Neuronal stem cell (in vitro differentiated cells): Measurements from ENCODE around the gene ELF3.

Source experiments
- DNase-seq: peaks from one replicate; pipeline ENCODE4 v3.0.0-alpha.2; 2013; ENCODE audit warnings: low spot score
- H2AFZ ChIP-seq: one replicate; pipeline ENCODE4 v1.6.1; 2013; ENCODE audit warnings: mild to moderate bottlenecking, low read length, inconsistent platforms
- H2AK5ac ChIP-seq: 2 replicates; pipeline ENCODE4 v1.6.1; 2013; ENCODE audit warnings: low read depth, mild to moderate bottlenecking, inconsistent platforms, low read length, moderate library complexity, mixed read lengths
- H2BK120ac ChIP-seq: 2 replicates; pipeline ENCODE4 v1.6.1; 2013; ENCODE audit warnings: low read depth, mild to moderate bottlenecking, inconsistent platforms, low read length, moderate library complexity, mixed read lengths
- H2BK12ac ChIP-seq: one replicate; pipeline ENCODE4 v1.6.1; 2013; ENCODE audit warnings: low read length, inconsistent platforms
- H2BK15ac ChIP-seq: 2 replicates; pipeline ENCODE4 v1.6.1; 2013; ENCODE audit warnings: mild to moderate bottlenecking, low read length, inconsistent platforms, mixed read lengths
- H2BK5ac ChIP-seq: one replicate; pipeline ENCODE4 v1.6.1; 2013; ENCODE audit warnings: inconsistent platforms, mild to moderate bottlenecking, low read length, moderate library complexity
- H3K14ac ChIP-seq: one replicate; pipeline ENCODE4 v1.6.1; 2013; ENCODE audit warnings: low read length, inconsistent platforms
- H3K18ac ChIP-seq: 2 replicates; pipeline ENCODE4 v1.6.1; 2013; ENCODE audit warnings: low read length, inconsistent platforms
- H3K23ac ChIP-seq: 2 replicates; pipeline ENCODE4 v1.6.1; 2013; ENCODE audit warnings: low read depth, mild to moderate bottlenecking, mixed read lengths, low read length, inconsistent platforms; ENCODE audit not compliant: poor library complexity
- H3K27ac ChIP-seq: replicated peaks from 3 replicates; pipeline ENCODE4 v1.5.1; 2013; ENCODE audit warnings: low read length, inconsistent platforms
- H3K27me3 ChIP-seq, 3 experiments: 2 replicates each; pipeline ENCODE4 v1.6.1; 2013; ENCODE audit warnings: low read length in 3 of 3, mild to moderate bottlenecking in 2 of 3, inconsistent platforms in 1 of 3, low read depth in 1 of 3, mixed read lengths in 1 of 3, moderate library complexity in 1 of 3; ENCODE audit not compliant: control insufficient read depth in 3 of 3, insufficient read depth in 3 of 3
- H3K36me3 ChIP-seq, 2 donors: replicated peaks in 1 of 2; 2 replicates each; pipeline ENCODE4 v1.6.1; 2013; ENCODE audit warnings: low read length in 2 of 2; ENCODE audit not compliant: control insufficient read depth in 2 of 2, insufficient read depth in 2 of 2
- H3K4ac ChIP-seq: 2 replicates; pipeline ENCODE4 v1.6.1; 2013; ENCODE audit warnings: inconsistent platforms, mild to moderate bottlenecking, low read length, moderate library complexity
- H3K4me1 ChIP-seq, 2 donors: 1 replicate in 1 of 2; 2 replicates in 1 of 2; pipeline ENCODE4 v1.6.1; 2013; ENCODE audit warnings: low read length in 2 of 2, low read depth in 1 of 2; ENCODE audit not compliant: control insufficient read depth in 2 of 2, insufficient read depth in 1 of 2
- H3K4me2 ChIP-seq: one replicate; pipeline ENCODE4 v1.6.1; 2013; ENCODE audit warnings: mild to moderate bottlenecking, low read length, inconsistent platforms; ENCODE audit not compliant: insufficient read depth, poor library complexity, severe bottlenecking
- H3K4me3 ChIP-seq, 2 donors: 2 replicates each; pipeline ENCODE4 v1.5.1; 2013; ENCODE audit warnings: low read length in 2 of 2, mild to moderate bottlenecking in 2 of 2, inconsistent platforms in 1 of 2, moderate library complexity in 1 of 2
- H3K79me1 ChIP-seq: one replicate; pipeline ENCODE4 v1.6.1; 2013; ENCODE audit warnings: low read depth, mild to moderate bottlenecking, inconsistent platforms, low read length, moderate library complexity
- H3K9ac ChIP-seq: one replicate; pipeline ENCODE4 v1.6.1; 2013; ENCODE audit warnings: mild to moderate bottlenecking, low read depth, low read length, inconsistent platforms; ENCODE audit not compliant: poor library complexity
- H3K9me3 ChIP-seq, 2 donors: replicated peaks in 1 of 2; 2 replicates each; pipeline versions ENCODE3 to v1.6.1; 2013; ENCODE audit warnings: low read length in 2 of 2, mild to moderate bottlenecking in 2 of 2, inconsistent platforms in 1 of 2, low read depth in 1 of 2, mixed read lengths in 1 of 2, moderate library complexity in 1 of 2; ENCODE audit not compliant: control insufficient read depth in 2 of 2, insufficient read depth in 1 of 2
- H4K8ac ChIP-seq: one replicate; pipeline ENCODE4 v1.6.1; 2013; ENCODE audit warnings: low read depth, mild to moderate bottlenecking, inconsistent platforms, low read length, moderate library complexity
- H4K91ac ChIP-seq: one replicate; pipeline ENCODE4 v1.6.1; 2013; ENCODE audit warnings: low read length, low read depth, mild to moderate bottlenecking, inconsistent platforms; ENCODE audit not compliant: poor library complexity
- WGBS, 2 donors: extraction: QIAGEN DNeasy Blood & Tissue Kit; methylation state at CpG; one replicate each; pipeline ENCODE4 v1.1.7; 2013; ENCODE audit warnings: missing lambda C conversion rate in 2 of 2, mixed read lengths in 1 of 2; ENCODE audit not compliant: insufficient read length in 2 of 2, insufficient replicate concordance in 1 of 2; ENCODE audit errors: extremely low coverage in 2 of 2; 5-methylcytosine and 5-hydroxymethylcytosine counted together

The ELF3 gene

GRCh38 chr1:201982623-201983379 lies 27.6 kb upstream of the ELF3 start, which contains the start of gene RNPEP:
Gene RNPEP (plus strand): TSS chr1:201982648. CDS start chr1:201982667, 19 bp downstream.
- H4K91ac ChIP-seq: no peak within 1 kb of the TSS
- H3K4me1 ChIP-seq: peaks cover 2 to 5% of the 10 kb centered on the region in 2 donors
- H3K4ac ChIP-seq: no peak within 1 kb of the TSS
- DNase-seq: peak; percentile 64
- peak within 1 kb of the TSS; percentile 98 for H3K9ac ChIP-seq
- H2BK15ac ChIP-seq: peak within 1 kb of the TSS; percentile 82
- H3K4me2 ChIP-seq: peak within 1 kb of the TSS; percentile 95
- H3K27ac ChIP-seq: peak within 1 kb of the TSS; percentile 61
- H2AK5ac ChIP-seq: peak within 1 kb of the TSS; percentile 43
- H2BK12ac ChIP-seq: no peak within 1 kb of the TSS
- peak within 1 kb of the TSS; percentile 86 for H4K8ac ChIP-seq
- H3K79me1 ChIP-seq: peaks cover 2% of the 10 kb centered on the region
- peaks cover 0 to 3% (median 0%) of the 10 kb centered on the region in 3 experiments for H3K27me3 ChIP-seq
- H3K9me3 ChIP-seq: no peaks in the 10 kb centered on the region
- peak within 1 kb of the TSS; percentile 98 for H3K14ac ChIP-seq
- H2AFZ ChIP-seq: peak within 1 kb of the TSS; percentile 82
- H3K18ac ChIP-seq: peak within 1 kb of the TSS; percentile 98
- peaks cover 0 to 5% of the 10 kb centered on the region in 2 donors for H3K36me3 ChIP-seq
- peak within 1 kb of the TSS; percentile 65 to 100 for H3K4me3 ChIP-seq
- peak within 1 kb of the TSS; percentile 94 for H3K23ac ChIP-seq
- WGBS, 2 donors: no CpG with 5 or more reads among the region's 80 CpGs
- H2BK5ac ChIP-seq: no peak within 1 kb of the TSS
- peak within 1 kb of the TSS; percentile 35 for H2BK120ac ChIP-seq

- Histone ChIP-seq H2BK5ac (no peak overlapping the region), H3K79me1 (peaks cover 2% of the 10 kb centered on the region), H3K4ac (no peak overlapping the region), H3K18ac (peak overlapping the region; percentile 98), H2BK15ac (peak overlapping the region; percentile 78), H4K91ac (no peak overlapping the region), H3K14ac (no peak overlapping the region), H3K4me3 (peak overlapping the region; percentile 65 to 100), H3K4me2 (peak overlapping the region; percentile 59), H3K27ac (no peak overlapping the region), H3K9me3 (no peaks in the 10 kb centered on the region), H2BK12ac (no peak overlapping the region), H2BK120ac (peak overlapping the region; percentile 35), H3K36me3 (peaks cover 0 to 7% of the 10 kb centered on the region in 2 donors), H3K23ac (peak overlapping the region; percentile 94), H2AFZ (peak overlapping the region; percentile 82), H3K9ac (peak overlapping the region; percentile 98), H3K4me1 (peaks cover 2 to 5% of the 10 kb centered on the region in 2 donors), H3K27me3 (peaks cover 0 to 3% (median 0%) of the 10 kb centered on the region in 3 experiments), H4K8ac (peak overlapping the region; percentile 29), H2AK5ac (no peak overlapping the region)
- no peak for DNase-seq
- whole genome bisulfite sequencing, 2 donors: no CpG with 5 or more reads among the region's 11 CpGs
Measured at GRCh38 chr1:201983380-201983805, 27.0 kb upstream of the ELF3 start.

- H3K4me3 ChIP-seq: peak overlapping the region in 1 of 2 donors; percentile 65
- no peak for DNase-seq
- H3K4me2 ChIP-seq: no peak overlapping the region
- WGBS, 2 donors: no CpG with 5 or more reads among the region's 3 CpGs
- no peak overlapping the region for H2BK15ac ChIP-seq
- peaks cover 2% of the 10 kb centered on the region for H3K79me1 ChIP-seq
- no peak overlapping the region for H3K27ac ChIP-seq
- H3K4ac ChIP-seq: no peak overlapping the region
- H3K18ac ChIP-seq: no peak overlapping the region
- H3K23ac ChIP-seq: no peak overlapping the region
- peaks cover 0 to 3% (median 0%) of the 10 kb centered on the region in 3 experiments for H3K27me3 ChIP-seq
- no peak overlapping the region for H2BK120ac ChIP-seq
- H4K91ac ChIP-seq: no peak overlapping the region
- no peak overlapping the region for H2BK5ac ChIP-seq
- H3K9me3 ChIP-seq: no peaks in the 10 kb centered on the region
- no peak overlapping the region for H3K14ac ChIP-seq
- no peak overlapping the region for H3K9ac ChIP-seq
- H3K4me1 ChIP-seq: peaks cover 2 to 5% of the 10 kb centered on the region in 2 donors
- H4K8ac ChIP-seq: no peak overlapping the region
- H2AFZ ChIP-seq: no peak overlapping the region
- H2AK5ac ChIP-seq: no peak overlapping the region
- no peak overlapping the region for H2BK12ac ChIP-seq
- H3K36me3 ChIP-seq: peaks cover 3 to 18% of the 10 kb centered on the region in 2 donors
Measured at GRCh38 chr1:201984446-201984845, 25.9 kb upstream of the ELF3 start.

- DNase-seq: no peak
- H3K18ac ChIP-seq: no peak overlapping the region
- no peak overlapping the region for H2BK15ac ChIP-seq
- no peak overlapping the region for H4K91ac ChIP-seq
- H3K27ac ChIP-seq: no peak overlapping the region
- H4K8ac ChIP-seq: no peak overlapping the region
- no CpG with 5 or more reads among the region's 2 CpGs for WGBS, 2 donors
- peaks cover 0 to 3% (median 0%) of the 10 kb centered on the region in 3 experiments for H3K27me3 ChIP-seq
- H3K9ac ChIP-seq: no peak overlapping the region
- no peaks in the 10 kb centered on the region for H3K9me3 ChIP-seq
- H2BK5ac ChIP-seq: no peak overlapping the region
- no peak overlapping the region for H3K4ac ChIP-seq
- peaks cover 8 to 27% of the 10 kb centered on the region in 2 donors for H3K36me3 ChIP-seq
- H3K79me1 ChIP-seq: peaks cover 2% of the 10 kb centered on the region
- no peak overlapping the region for H3K23ac ChIP-seq
- no peak overlapping the region for H3K4me2 ChIP-seq
- no peak overlapping the region for H2BK12ac ChIP-seq
- H3K4me1 ChIP-seq: peaks cover 2 to 5% of the 10 kb centered on the region in 2 donors
- H3K14ac ChIP-seq: no peak overlapping the region
- no peak overlapping the region for H2BK120ac ChIP-seq
- H3K4me3 ChIP-seq: no peak overlapping the region
- H2AFZ ChIP-seq: no peak overlapping the region
- no peak overlapping the region for H2AK5ac ChIP-seq
Measured at GRCh38 chr1:201985355-201985754, 25.0 kb upstream of the ELF3 start.
